OCI-LY1 (cell line): Measurements from ENCODE around the gene DNAJB7.
A peak's percentile ranks its signal among the peaks of the same experiment; 100 is the strongest.
"Not testable (repeated sequence)": the region's sequence is repeated elsewhere in the genome, so short reads cannot be mapped to it uniquely, and the experiment has no call there.

ENCODE experiments used
- H2AFZ ChIP-seq: fragments of 200-600 bp; sonication (generic), shearing (Covaris generic); 2 replicates; pipeline ENCODE4 v1.6.0; 2014; ENCODE audit warnings: antibody characterized with exemption, mild to moderate bottlenecking, low read length
- H3F3A ChIP-seq: fragments of 200-600 bp; sonication (generic), shearing (Covaris generic); 2 replicates; pipeline ENCODE4 v1.6.0; 2014; ENCODE audit warnings: mild to moderate bottlenecking, antibody characterized with exemption, low read length, moderate library complexity; ENCODE audit not compliant: insufficient read depth
- H3K27ac ChIP-seq: fragments of 200-600 bp; sonication (generic); 2 replicates; pipeline ENCODE4 v1.5.1; 2014; ENCODE audit warnings: low read length, mixed run types, mild to moderate bottlenecking, low read depth; ENCODE audit not compliant: poor library complexity, severe bottlenecking
- H3K27me3 ChIP-seq: fragments of 200-600 bp; sonication (generic); 2 replicates; pipeline ENCODE4 v1.6.0; 2014; ENCODE audit warnings: antibody characterized with exemption, mild to moderate bottlenecking, low read length, moderate library complexity; ENCODE audit not compliant: insufficient read depth
- H3K36me3 ChIP-seq: fragments of 200-600 bp; sonication (generic); 2 replicates; pipeline ENCODE4 v1.6.1; 2014; ENCODE audit warnings: mild to moderate bottlenecking, antibody characterized with exemption, low read length, moderate library complexity, mixed read lengths; ENCODE audit not compliant: insufficient read depth
- H3K4me1 ChIP-seq: fragments of 200-600 bp; sonication (generic); 2 replicates; pipeline ENCODE4 v1.5.1; 2014; ENCODE audit warnings: mild to moderate bottlenecking, low read length, moderate library complexity; ENCODE audit not compliant: insufficient read depth, severe bottlenecking
- H3K4me2 ChIP-seq: fragments of 200-600 bp; sonication (generic), shearing (Covaris generic); 2 replicates; pipeline ENCODE4 v1.6.1; 2014; ENCODE audit warnings: low read length
- H3K4me3 ChIP-seq: fragments of 200-600 bp; sonication (generic); 2 replicates; pipeline ENCODE4 v1.5.1; 2014; ENCODE audit warnings: low read length, low read depth, mild to moderate bottlenecking, mixed read lengths; ENCODE audit not compliant: poor library complexity, severe bottlenecking
- H3K79me2 ChIP-seq: fragments of 200-600 bp; shearing (Covaris generic); 2 replicates; pipeline ENCODE4 v1.6.1; 2016; ENCODE audit warnings: mixed run types, low read length, mixed read lengths; ENCODE audit not compliant: insufficient read depth
- H3K9ac ChIP-seq: fragments of 200-600 bp; sonication (generic), shearing (Covaris generic); 2 replicates; pipeline ENCODE4 v1.6.1; 2014; ENCODE audit warnings: mild to moderate bottlenecking, low read length, mixed read lengths
- H3K9me2 ChIP-seq: fragments of 200-600 bp; sonication (generic), shearing (Covaris generic); 2 replicates; pipeline ENCODE4 v1.6.1; 2014; ENCODE audit warnings: low read depth, mild to moderate bottlenecking, low read length, mixed read lengths
- H3K9me3 ChIP-seq: fragments of 200-600 bp; shearing (Covaris generic); 2 replicates; pipeline ENCODE4 v1.6.1; 2014; ENCODE audit warnings: low read length, mixed read lengths
- H4K20me1 ChIP-seq: fragments of 200-600 bp; sonication (generic), shearing (Covaris generic); 2 replicates; pipeline ENCODE4 v1.6.0; 2016; ENCODE audit warnings: mild to moderate bottlenecking, low read length; ENCODE audit not compliant: insufficient read depth
- CTCF ChIP-seq: fragments of 200-600 bp; sonication (generic), shearing (Covaris generic); IDR thresholded peaks from 2 replicates; pipeline ENCODE4 v1.5.1; 2017; ENCODE audit warnings: mild to moderate bottlenecking, antibody characterized with exemption, low read length, moderate library complexity, mixed read lengths
- EZH2 ChIP-seq: fragments of 200-600 bp; sonication (generic), shearing (Covaris generic); IDR thresholded peaks from 2 replicates; pipeline ENCODE4 v1.8.0; 2017; ENCODE audit warnings: borderline replicate concordance, mixed run types, mild to moderate bottlenecking, antibody characterized with exemption, low read length, moderate library complexity, mixed read lengths

Gene DNAJB7

GRCh38 chr22:40853961-40854360 lies 8.0 kb downstream of the DNAJB7 start:
- TF ChIP-seq CTCF (no peak), EZH2 (no peak)
- Histone ChIP-seq H3K4me3 (peak overlapping the region; percentile 94), H3K27ac (no peak overlapping the region), H3K79me2 (peaks cover 86% of the 10 kb centered on the region), H3K36me3 (peaks cover 38% of the 10 kb centered on the region), H3K4me1 (peaks cover 48% of the 10 kb centered on the region), H2AFZ (no peak overlapping the region), H3K9ac (peak overlapping the region; percentile 94), H3K27me3 (no peaks in the 10 kb centered on the region), H3F3A (no peaks in the 10 kb centered on the region), H3K4me2 (peak overlapping the region; percentile 98), H3K9me3 (no peaks in the 10 kb centered on the region), H4K20me1 (no peaks in the 10 kb centered on the region), H3K9me2 (no peaks in the 10 kb centered on the region)

- no peak overlapping the region for H3K27ac ChIP-seq
- peaks cover 44% of the 10 kb centered on the region for H3K36me3 ChIP-seq
- no peaks in the 10 kb centered on the region for H3K9me2 ChIP-seq
- H3K4me1 ChIP-seq: peaks cover 44% of the 10 kb centered on the region
- H4K20me1 ChIP-seq: no peaks in the 10 kb centered on the region
- no peak overlapping the region for H2AFZ ChIP-seq
- TF ChIP-seq CTCF (no peak), EZH2 (no peak)
- H3K79me2 ChIP-seq: peaks cover 83% of the 10 kb centered on the region
- H3K4me3 ChIP-seq: peak overlapping the region; percentile 94
- no peaks in the 10 kb centered on the region for H3F3A ChIP-seq
- H3K4me2 ChIP-seq: peak overlapping the region; percentile 98
- H3K9me3 ChIP-seq: no peaks in the 10 kb centered on the region
- H3K9ac ChIP-seq: peak overlapping the region; percentile 94
- no peaks in the 10 kb centered on the region for H3K27me3 ChIP-seq
Observed at GRCh38 chr22:40853333-40853732, 8.6 kb downstream of the DNAJB7 start.

GRCh38 chr22:40845816-40846215 lies 16.1 kb downstream of the DNAJB7 start:
- H3K9me2 ChIP-seq, H3K4me2 ChIP-seq, H2AFZ ChIP-seq, H4K20me1 ChIP-seq, H3K4me3 ChIP-seq, H3K9me3 ChIP-seq, H3K9ac ChIP-seq, H3K27me3 ChIP-seq, H3F3A ChIP-seq, H3K4me1 ChIP-seq, H3K27ac ChIP-seq: not testable (repeated sequence)
- peaks cover 21% of the 10 kb centered on the region; the same call in 1 of the 2 replicates for H3K79me2 ChIP-seq
- H3K36me3 ChIP-seq: peaks cover 95% of the 10 kb centered on the region

- no peaks in the 10 kb centered on the region for H3K27me3 ChIP-seq
- no peaks in the 10 kb centered on the region for H3K9me3 ChIP-seq
- peaks cover 12% of the 10 kb centered on the region; the same call in 1 of the 2 replicates for H3K79me2 ChIP-seq
- H3K4me1 ChIP-seq: no peaks in the 10 kb centered on the region
- no peaks in the 10 kb centered on the region for H3K9me2 ChIP-seq
- peaks cover 96% of the 10 kb centered on the region for H3K36me3 ChIP-seq
- no peak overlapping the region for H2AFZ ChIP-seq
- H3K9ac ChIP-seq: no peak overlapping the region
- H3K4me3 ChIP-seq: no peak overlapping the region
- no peak for TF ChIP-seq EZH2
- no peak for TF ChIP-seq CTCF
- no peak overlapping the region for H3K4me2 ChIP-seq
- H3K27ac ChIP-seq: no peak overlapping the region
- no peaks in the 10 kb centered on the region for H4K20me1 ChIP-seq
- no peaks in the 10 kb centered on the region for H3F3A ChIP-seq
Observed at GRCh38 chr22:40844951-40845350, 17.0 kb downstream of the DNAJB7 start.
